ENCODE measurements around the gene DDX1.

Gene DDX1

GRCh38 chr2:15657759-15658158 lies 66.1 kb downstream of the DDX1 start:
- DNase-seq (ENCODE audit: low read depth): no peak
- TF ChIP-seq POLR2A (IDR thresholded peaks at IDR 0.05; ENCODE audit: extremely low read depth, insufficient read length): no peak
- TF ChIP-seq CTCF (IDR thresholded peaks at IDR 0.05; ENCODE audit: low read depth, low read length): no peak
- TF ChIP-seq MAX (IDR thresholded peaks at IDR 0.05; ENCODE audit: low read depth, low read length): no peak
- no peak for TF ChIP-seq MYC (IDR thresholded peaks at IDR 0.05; ENCODE audit: low read depth, low read length)
- no peak overlapping the region for H3K4me3 ChIP-seq (ENCODE audit: low read depth, low read length)

- H3K4me3 ChIP-seq (ENCODE audit: low read depth, low read length): no peak overlapping the region
- TF ChIP-seq MAX (IDR thresholded peaks at IDR 0.05; ENCODE audit: low read depth, low read length) (no peak), POLR2A (IDR thresholded peaks at IDR 0.05; ENCODE audit: extremely low read depth, insufficient read length) (no peak), CTCF (IDR thresholded peaks at IDR 0.05; ENCODE audit: low read depth, low read length) (no peak), MYC (IDR thresholded peaks at IDR 0.05; ENCODE audit: low read depth, low read length) (no peak)
- no peak for DNase-seq (ENCODE audit: low read depth)
Observed at GRCh38 chr2:15658911-15659310, 67.2 kb downstream of the DDX1 start.

- TF ChIP-seq CTCF (IDR thresholded peaks at IDR 0.05; ENCODE audit: low read depth, low read length) (no peak), MAX (IDR thresholded peaks at IDR 0.05; ENCODE audit: low read depth, low read length) (no peak), MYC (IDR thresholded peaks at IDR 0.05; ENCODE audit: low read depth, low read length) (no peak), POLR2A (IDR thresholded peaks at IDR 0.05; ENCODE audit: extremely low read depth, insufficient read length) (no peak)
- no peak for DNase-seq (ENCODE audit: low read depth)
Observed at GRCh38 chr2:15660491-15661294, 69.0 kb downstream of the DDX1 start.

GRCh38 chr2:15661295-15661569 lies 69.6 kb downstream of the DDX1 start:
- TF ChIP-seq POLR2A (IDR thresholded peaks at IDR 0.05; ENCODE audit: extremely low read depth, insufficient read length) (no peak), MYC (IDR thresholded peaks at IDR 0.05; ENCODE audit: low read depth, low read length) (no peak), CTCF (IDR thresholded peaks at IDR 0.05; ENCODE audit: low read depth, low read length) (no peak)
- no peak overlapping the region for H3K4me3 ChIP-seq (ENCODE audit: low read depth, low read length)
- no peak for DNase-seq (ENCODE audit: low read depth)

More at GRCh38 chr2:15660491-15661294, 69.0 kb downstream of the DDX1 start:
- no peak overlapping the region for H3K4me3 ChIP-seq (ENCODE audit: low read depth, low read length)

- no peak for TF ChIP-seq POLR2A (IDR thresholded peaks at IDR 0.05; ENCODE audit: extremely low read depth, insufficient read length)
- H3K4me3 ChIP-seq (ENCODE audit: low read depth, low read length): no peak overlapping the region
- no peak for DNase-seq (ENCODE audit: low read depth)
Observed at GRCh38 chr2:15662026-15662425, 70.4 kb downstream of the DDX1 start.

- H3K4me3 ChIP-seq (ENCODE audit: low read depth, low read length): no peak overlapping the region
- TF ChIP-seq POLR2A (IDR thresholded peaks at IDR 0.05; ENCODE audit: extremely low read depth, insufficient read length) (no peak), CTCF (IDR thresholded peaks at IDR 0.05; ENCODE audit: low read depth, low read length) (no peak), MAX (IDR thresholded peaks at IDR 0.05; ENCODE audit: low read depth, low read length) (no peak), MYC (IDR thresholded peaks at IDR 0.05; ENCODE audit: low read depth, low read length) (no peak)
- no peak for DNase-seq (ENCODE audit: low read depth)
Observed at GRCh38 chr2:15662579-15662978, 70.9 kb downstream of the DDX1 start.
